CD1c-positive myeloid dendritic cell (primary cell): ENCODE data around the gene VRK2.
"Not testable (repeated sequence)": the region's sequence is repeated elsewhere in the genome, so short reads cannot be mapped to it uniquely, and the experiment has no call there.

ENCODE experiments used
- DNase-seq: peaks from one replicate; pipeline ENCODE4 v3.0.0-alpha.2; 2016; ENCODE audit errors: extremely low spot score

The VRK2 gene

DNA sequence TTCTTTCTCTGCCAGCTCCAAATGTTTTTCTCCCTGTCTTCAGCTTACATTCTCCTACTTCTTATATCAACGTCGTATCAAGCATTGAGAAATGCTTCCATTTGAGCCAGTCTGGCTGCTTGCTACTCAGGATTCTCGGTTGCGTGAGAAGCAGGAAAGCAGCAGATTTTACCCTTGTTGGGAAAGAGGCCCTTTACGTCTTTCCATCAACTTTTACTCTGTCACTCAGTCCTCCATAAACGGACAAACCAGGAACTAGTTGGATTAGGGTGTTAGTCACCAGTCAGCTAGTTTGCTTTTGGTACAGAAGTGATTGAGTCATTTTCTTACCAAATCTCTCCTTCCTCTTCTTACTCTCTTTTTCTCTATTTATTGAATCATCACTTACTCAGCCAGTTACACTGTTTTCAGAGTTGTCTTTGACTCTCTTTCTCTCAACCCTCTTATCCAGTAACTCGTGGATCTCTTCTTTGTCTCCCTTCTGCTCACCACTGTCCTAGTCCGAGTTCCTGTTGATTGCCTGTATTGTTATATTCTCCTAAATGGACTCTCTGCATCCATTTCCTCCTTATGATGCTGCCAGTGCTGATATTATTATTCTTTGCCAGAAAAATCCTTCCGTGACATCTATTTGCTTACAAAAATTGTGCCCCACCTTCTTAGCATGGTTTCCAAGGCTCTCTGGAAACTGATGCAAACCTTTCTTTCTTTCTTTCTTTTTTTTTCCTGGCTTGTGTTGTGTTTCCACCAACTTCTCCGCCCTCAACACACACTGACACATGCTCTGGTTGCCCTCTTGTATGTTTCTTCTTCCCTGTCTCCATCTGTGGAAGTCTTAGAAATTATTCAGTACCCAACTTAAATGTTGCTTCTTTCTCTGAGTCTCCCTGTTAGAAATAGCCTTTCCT lies 61.5 kb downstream of the VRK2 start:
- peak; percentile 92 for DNase-seq

DNA sequence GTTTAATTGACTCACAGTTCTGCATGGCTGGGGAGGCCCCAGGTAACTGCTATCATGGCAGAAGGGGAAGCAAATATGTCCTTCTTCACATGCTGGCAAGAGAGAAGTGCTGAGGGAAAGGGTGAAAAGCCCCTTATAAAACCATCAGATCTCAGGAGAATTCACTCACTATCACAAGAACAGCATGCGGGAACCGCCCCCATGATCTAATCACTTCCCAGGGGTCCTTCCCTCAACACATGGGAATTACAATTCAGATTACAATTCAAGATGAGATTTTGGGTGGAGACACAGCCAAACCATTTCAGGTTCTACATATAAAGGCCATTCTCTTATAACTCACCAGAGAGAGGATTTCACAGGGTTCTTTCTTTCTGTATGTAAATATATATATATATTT lies 62.9 kb downstream of the VRK2 start:
- no peak for DNase-seq

DNA sequence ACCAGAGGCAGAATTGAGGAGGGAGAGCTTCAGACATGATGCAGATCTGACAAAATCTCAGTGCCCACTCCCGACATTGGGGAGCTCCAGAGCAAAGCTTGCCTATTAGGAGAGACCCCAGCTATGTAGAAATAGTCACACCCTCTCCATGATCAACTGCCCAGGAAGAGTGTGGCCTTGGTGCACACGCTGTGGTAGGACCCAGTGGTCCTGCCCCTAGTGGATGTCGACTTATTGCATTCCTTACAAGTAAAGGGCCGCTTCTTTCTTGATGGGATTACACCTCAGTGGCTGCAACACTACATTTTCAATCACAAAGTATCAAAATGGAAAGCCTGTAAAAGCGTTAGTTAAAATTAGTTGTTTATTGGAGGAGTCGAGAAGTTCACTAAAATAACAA lies 64.2 kb downstream of the VRK2 start:
- no peak for DNase-seq

DNA sequence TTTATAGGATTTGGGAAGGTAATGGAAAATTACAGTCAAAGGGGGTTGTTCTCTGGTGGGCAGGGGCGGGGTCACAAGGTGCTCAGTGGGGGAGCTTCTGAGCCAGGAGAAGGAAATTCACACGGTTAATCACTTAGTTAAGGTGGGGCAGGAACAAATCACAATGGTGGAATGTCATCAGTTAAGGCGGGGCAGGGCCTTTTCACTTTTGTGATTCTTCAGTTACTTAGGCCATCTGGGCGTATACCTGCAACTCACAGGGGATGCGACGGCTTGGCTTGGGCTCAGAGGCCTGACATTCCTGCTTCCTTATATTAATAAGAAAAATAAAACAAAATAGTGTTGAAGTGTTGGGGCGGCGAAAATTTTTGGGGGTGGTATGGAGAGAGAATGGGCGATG lies 67.0 kb downstream of the VRK2 start:
- DNase-seq: not testable (repeated sequence)

DNA sequence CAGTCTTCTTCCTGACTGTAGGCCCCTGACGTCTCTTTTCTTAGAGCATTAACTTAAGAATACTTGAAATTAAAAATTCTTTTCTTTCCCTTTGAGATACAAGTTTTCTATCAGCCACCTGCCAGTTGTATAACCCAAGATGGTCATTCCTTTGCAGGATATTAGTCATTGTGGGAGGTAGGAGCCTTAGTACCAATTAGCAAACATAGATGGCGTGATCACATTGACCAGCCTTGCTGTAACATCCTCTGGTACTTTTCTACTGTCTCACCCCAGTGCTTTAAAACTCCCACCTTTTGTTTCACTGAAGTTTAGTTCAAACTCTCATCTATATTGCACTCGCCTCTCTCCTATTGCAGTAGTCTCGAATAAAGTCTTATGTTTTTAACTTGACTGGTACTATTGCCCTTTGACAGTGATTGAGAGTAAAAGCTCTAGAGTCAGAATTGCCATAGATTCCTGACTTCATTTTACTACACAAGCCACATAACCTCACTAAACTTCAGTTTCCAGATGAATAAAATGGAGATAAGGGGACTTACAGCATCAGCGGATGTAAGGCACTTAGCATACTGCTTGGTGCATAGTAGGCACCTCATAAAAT lies 74.1 kb downstream of the VRK2 start:
- DNase-seq: no peak

DNA sequence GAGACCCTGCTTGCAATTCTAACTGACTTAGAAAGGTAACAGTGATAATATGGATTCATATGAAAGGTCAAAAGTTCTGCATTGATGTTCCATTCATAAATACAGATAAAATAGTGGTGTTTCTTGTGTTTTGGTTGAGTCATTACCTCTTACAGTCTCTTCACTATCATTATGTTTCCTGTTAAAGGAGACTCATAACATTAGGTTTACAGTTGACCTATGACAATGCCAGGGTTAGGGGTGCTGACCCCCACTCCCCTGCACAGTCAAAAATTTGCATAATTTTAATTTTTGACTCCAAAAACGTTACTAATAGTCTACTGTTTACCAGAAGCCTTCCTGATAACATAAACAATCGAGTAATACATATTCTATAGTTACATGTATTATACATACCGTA lies 75.4 kb downstream of the VRK2 start:
- DNase-seq: no peak

DNA sequence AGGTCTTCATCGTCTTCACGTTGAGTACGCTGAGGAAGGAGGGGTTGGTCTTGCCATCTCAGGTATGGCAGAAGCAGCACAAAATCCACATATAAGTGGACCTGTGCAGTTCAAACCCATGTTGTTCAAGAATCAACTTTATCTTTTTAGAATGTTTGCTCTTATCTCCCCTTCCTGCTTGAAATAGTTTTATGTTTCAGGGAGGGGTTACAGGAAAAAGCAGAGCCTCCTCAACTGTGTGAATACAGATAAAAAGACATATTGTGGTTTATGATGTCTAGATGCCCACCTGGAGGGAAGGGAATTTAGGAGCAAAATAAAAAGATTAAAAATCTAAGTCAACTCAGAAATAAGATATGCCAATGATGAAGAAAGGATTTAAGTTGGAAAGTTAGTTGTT lies 75.9 kb downstream of the VRK2 start:
- no peak for DNase-seq

DNA sequence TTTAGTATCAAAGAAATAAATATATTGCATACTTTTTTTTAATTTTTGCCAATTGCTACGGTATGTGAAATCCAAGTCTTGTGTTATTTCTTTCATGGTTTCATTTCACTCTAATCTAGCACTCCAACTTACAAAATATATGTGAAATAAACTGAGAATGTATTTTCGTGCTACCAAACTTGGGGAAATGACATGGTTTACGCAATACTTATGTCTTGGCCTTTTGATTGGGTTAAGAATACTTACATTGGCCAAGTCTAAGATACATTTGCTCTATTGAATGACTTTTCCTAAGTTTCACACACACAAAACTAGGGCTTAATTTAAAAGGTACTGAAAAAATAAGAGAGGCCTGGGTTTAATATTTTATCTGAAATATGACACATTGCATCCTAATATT lies 80.5 kb downstream of the VRK2 start:
- DNase-seq: no peak

DNA sequence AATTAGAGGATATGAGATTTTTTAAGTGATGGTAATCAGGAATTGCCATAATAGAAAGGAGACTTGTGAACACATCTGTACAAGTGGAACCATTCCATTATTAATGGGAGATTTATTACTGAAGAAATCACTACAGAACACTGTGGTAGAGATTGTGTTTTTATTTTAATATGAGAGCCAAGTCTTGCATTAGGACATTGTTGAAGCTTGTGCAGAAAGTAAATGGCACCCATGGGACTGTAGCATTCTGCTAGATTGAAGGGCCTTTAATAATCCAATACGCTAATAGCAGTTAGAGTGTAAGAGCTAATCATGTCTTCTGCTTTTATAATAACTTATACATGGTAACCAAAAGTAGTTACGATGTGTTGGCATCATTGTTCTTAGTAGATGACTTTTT lies 83.6 kb downstream of the VRK2 start:
- no peak for DNase-seq

DNA sequence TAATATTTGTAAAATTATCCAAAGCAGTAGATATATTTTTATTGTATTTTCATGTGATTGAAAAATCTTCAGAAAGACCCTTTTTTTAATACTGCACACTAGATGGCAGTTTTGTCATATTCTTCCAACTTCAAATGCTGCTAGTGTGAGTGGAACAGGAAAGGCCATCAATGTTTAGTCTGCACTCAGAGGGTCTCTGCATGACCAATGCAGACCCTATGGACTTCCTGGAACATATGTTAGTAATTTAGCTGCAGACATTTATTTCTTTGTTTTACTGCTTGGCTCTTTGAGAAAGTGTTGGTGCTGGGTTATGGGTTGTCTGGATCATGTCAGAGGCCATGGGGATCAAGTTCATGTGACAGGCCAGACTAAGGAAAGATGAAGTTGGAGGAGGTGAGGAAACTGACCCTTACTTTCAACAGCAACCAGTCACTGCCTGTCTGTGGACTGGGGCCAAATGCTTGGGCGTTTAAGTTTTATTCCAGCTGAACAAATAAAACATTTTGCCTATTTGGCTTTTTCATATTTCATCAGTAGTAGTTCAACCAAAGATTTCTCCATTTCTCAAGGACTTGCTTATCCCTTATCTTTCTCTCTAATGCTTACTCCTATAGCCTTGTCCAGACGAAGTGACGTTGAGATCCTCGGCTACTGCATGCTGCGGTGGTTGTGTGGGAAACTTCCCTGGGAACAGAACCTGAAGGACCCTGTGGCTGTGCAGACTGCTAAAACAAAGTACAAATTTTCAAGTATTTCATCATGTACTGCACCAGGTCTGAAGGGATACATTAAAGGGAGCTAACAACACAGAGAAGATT lies 84.8 kb downstream of the VRK2 start:
- no peak for DNase-seq

DNA sequence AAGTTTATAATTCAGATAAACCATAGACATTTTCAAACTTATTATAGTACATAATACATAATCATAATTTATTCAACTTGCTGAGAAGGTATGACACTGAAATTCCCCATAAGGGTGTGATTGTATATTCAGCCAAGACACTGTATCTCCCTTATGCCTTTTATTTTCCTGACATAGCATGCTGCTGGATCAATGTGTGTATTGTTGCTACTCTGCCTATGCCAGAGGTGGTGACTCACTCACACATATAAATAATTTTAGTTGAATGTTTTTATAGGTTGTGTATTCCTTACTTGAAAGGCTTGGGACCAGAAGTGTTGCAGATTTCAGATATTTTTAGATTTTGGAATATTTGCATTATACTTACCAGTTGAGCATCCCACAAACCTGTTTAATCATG lies 86.8 kb downstream of the VRK2 start:
- DNase-seq: no peak

DNA sequence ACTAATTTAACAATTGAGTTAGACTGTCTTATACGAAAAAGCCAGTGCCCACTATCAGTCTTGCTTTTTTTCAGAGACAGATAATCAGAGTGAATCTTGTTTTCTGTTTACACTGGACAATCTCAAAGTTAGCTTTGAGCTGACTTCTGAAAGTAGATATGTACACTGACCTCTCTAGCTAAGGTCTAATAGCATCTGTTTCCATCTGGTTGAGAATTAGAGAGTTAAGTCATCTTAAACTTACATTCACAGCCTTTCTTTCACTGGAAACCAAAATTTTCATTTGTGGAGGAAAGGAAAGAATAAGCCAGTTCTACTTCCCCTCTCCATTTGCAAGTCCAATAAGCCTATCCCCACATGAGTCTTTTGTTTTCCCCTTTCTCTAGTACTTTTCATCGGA lies 89.3 kb downstream of the VRK2 start:
- DNase-seq: no peak

DNA sequence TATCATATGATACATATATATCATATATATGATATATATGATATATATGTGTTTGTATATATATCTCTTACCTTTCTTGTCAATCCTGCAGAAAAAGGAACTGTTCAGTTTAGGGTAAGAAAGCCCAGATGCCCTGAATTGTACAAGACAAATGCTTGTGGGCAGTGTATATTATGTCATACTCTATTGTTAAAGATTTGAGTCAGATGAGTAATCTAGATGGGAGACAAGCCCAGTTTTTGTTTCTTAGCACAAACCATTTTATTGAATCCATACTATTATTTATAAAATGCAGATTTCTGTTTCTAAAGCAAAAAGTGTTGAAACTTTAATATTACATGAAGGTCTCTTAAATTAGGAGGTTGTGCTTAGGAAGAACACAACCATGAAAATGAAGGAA lies 90.6 kb downstream of the VRK2 start:
- peak; percentile 13 for DNase-seq

DNA sequence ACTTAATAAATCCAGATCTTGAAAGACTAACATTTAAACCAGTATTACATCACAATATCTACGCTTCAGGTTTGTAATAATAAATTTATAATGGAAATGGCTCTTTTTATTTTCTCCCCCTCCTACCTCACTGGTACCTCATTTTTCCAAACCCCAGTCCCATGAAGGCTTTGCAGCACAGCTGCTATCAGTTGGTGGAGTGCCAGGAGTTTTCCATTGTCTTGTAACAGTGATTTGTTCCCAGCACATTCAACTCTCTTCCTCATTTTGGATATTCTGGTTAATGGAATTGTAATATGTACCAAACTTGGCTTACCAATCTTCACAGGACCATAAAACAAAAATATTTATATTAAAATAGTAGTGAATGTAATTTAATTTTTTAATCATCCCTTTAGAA lies 91.2 kb downstream of the VRK2 start:
- no peak for DNase-seq

DNA sequence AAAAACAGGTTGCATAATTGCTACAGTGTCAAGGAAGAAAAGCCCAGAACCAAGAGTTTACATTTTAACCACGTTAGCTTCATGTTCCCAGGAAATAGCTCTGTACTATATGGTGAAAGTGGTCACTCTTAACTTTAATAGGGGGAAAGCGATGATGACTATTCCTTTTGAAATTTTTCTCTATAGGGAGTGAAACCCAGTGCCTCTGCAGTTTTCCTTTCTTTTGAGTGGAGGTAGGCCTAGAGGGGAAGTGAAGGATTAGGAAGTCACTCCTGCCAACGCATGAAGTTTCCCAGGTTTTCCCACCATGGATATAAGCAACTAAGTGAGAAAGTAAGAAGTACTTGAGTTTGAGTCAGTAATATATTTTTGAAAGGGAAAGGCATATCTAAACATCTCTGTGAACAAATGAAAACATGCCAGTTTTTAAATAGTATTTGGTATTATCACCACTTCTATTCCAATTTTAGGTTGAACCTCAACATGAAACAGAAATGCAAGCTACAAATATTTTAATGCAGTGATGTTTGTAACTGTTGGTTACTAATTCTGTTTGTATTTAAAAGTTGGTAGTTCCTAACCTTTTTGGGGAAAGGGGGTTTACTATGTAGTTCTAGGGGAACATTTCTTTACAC lies 91.9 kb downstream of the VRK2 start:
- no peak for DNase-seq

DNA sequence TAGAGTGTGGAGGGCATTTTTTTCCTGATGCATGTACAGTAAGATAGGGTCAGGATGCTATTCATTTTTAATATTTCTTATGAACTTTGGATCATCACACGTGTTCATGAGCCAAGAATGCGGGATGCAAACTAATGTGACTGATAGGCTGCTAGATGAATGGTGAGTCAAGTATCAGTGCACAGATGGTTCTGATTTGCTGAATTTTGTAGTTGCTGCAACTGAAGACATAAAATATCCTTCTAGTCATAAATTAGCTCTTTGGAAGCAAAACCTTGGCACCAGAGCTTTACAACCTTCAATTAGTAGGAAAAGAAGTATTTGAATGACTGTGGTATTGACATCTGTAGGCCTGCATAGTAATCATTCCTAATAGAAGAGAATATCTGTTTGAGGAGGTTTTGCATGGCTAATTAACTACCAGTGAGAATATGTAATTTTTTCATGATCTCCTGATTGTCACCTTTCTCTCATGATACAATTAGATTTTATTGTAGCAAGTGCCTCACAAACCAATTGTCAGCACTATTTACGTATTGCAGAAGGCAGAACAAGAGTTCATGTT lies 94.0 kb downstream of the VRK2 start:
- DNase-seq: no peak

DNA sequence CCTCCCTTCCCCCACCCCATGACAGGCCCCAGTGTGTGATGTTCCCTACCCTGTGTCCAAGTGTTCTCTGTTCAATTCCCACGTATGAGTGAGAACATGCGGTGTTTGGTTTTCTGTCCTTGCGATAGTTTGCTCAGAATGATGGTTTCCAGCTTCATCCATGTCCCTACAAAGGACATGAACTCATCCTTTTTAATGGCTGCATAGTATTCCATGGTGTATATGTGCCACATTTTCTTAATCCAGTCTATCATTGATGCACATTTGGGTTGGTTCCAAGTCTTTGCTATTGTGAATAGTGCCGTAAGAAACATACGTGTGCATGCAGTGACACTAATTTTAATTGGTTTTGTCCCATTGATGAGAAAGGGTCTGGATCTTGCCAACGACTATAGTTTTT lies 99.2 kb downstream of the VRK2 start:
- not testable (repeated sequence) for DNase-seq

DNA sequence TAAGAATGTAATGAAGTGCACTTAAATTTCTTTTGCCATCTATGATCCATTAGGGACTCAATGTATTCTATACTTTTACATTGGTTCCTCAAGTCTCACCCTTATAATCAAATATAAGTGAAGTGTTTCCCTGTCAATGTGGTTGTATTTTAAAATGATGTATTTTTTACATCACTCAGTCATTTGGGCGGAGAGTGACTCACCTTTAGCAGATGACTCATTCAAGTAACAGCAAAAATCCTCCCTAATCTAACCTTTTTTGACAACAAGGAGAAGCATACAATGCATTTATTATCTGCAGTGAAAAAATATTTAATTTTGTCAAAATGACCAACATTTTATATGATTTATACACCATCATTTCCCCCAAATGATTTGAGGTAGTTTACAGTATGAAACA lies 100.1 kb downstream of the VRK2 start:
- no peak for DNase-seq

DNA sequence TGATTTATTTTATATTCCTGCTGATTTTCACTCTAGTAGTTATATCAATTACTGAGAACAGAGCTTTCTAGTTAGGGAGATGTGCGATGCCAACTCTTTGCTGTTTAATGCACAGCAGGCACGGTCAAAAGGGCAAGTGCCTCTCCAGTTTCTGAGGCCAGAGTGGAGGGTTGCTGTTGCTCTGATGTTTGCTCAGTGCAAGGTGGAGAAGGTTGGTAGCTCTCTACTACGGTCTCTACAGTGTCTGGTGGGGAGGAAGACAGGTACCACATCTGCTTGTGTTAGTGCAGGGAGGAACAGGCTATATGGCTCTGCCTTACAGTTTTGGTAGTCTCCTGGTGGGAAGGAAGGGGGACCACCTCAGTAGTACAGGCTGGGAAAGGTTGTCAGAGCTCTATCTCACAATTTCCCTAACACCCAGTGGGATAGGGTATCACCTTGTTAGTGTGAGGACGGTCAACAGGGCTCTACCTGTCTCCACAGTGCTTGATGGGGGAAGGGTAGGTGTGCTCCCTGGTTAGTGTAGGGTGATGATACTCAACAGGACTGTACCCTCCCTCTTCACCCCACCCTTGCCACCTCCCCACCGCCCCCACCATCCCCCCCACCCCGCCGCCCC lies 108.7 kb downstream of the VRK2 start:
- no peak for DNase-seq

DNA sequence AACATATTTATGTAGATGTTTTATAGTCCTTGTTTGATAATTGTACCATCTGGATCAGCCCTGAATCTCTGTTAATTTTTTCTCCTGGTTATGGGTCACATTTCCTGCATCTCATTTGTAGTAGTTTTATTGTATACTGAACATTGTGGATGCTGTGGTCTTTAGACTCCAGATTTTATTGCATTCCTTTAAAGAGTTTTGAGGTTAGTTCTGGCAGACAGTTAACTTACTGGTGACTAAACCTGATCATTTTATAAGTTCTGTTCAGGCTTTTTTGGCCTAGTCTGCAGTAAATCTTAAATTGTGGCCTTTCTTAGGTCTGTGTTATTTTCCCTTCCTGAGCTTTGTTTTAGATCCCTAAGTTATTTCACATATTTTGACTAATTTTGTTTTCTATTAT lies 110.2 kb downstream of the VRK2 start:
- DNase-seq: no peak

DNA sequence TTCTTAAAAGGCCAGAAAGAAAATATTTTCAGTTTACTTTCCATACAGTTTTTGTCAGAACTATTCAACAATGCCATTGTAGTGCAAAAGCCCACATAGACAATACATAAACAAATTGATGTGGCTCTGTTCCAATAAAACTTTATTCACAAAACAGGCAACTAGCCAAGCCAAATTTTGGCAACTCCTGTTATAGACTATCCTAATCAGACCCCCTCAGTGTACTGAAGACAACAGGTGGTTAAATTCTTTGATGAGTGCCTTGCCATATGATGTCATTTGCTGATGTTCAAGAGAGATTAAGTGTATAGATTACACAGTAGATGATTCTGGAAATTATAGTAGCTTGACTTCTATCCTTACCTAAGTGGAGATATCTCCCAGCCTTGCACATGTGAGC lies 111.1 kb downstream of the VRK2 start:
- DNase-seq: no peak
